OCI-LY7 (cell line): Measurements from ENCODE around the gene UFD1. TPM values are rescaled to one million over a fixed set of nuclear protein-coding genes. Genes with fewer than 3 reads are reported as not detected.

ENCODE experiments used
- BruUV-seq: library from RNA; stranded (reverse); fragments of 400-500 nt; replicated peaks from 2 replicates; lab custom pipeline; 2021; lab: Mats Ljungman, UMichigan
- CTCF ChIA-PET: fragments of 300-600 bp; sonication (Branson Sonifier 250); formaldehyde crosslinking; loops from one replicate; lab custom pipeline; 2022; ENCODE audit warnings: antibody characterized with exemption; ENCODE audit not compliant: unreplicated experiment; lab: Charles Lee
- POLR2A ChIA-PET: fragments of 300-600 bp; sonication (Branson Sonifier 250); formaldehyde crosslinking; loops from one replicate; lab custom pipeline; 2022; ENCODE audit warnings: antibody characterized with exemption; lab: Charles Lee
- DNase-seq: peaks from one replicate; pipeline ENCODE4 v3.0.0-alpha.2; 2015; ENCODE audit warnings: low spot score
- H2AFZ ChIP-seq: fragments of 200-600 bp; sonication (generic), shearing (Covaris generic); 2 replicates; pipeline ENCODE4 v1.6.1; 2014; ENCODE audit warnings: mild to moderate bottlenecking, antibody characterized with exemption, low read length, moderate library complexity
- H3K27ac ChIP-seq: fragments of 200-600 bp; sonication (generic); 2 replicates; pipeline ENCODE4 v1.5.1; 2014; ENCODE audit warnings: mixed run types, low read depth, mild to moderate bottlenecking, moderate library complexity, low read length, inconsistent platforms; ENCODE audit not compliant: poor library complexity, severe bottlenecking
- H3K36me3 ChIP-seq: fragments of 200-600 bp; sonication (generic); 2 replicates; pipeline ENCODE4 v1.6.1; 2014; ENCODE audit warnings: mild to moderate bottlenecking, antibody characterized with exemption, low read length, moderate library complexity, mixed read lengths; ENCODE audit not compliant: insufficient read depth
- H3K4me1 ChIP-seq: fragments of 200-600 bp; sonication (generic); 2 replicates; pipeline ENCODE4 v1.5.1; 2014; ENCODE audit warnings: mild to moderate bottlenecking, low read length; ENCODE audit not compliant: insufficient read depth, poor library complexity, severe bottlenecking
- H3K4me2 ChIP-seq: fragments of 200-600 bp; sonication (generic); 2 replicates; pipeline ENCODE4 v1.6.1; 2014; ENCODE audit warnings: mild to moderate bottlenecking, low read length
- H3K4me3 ChIP-seq: fragments of 200-600 bp; sonication (generic); 2 replicates; pipeline ENCODE4 v1.5.1; 2014; ENCODE audit warnings: mild to moderate bottlenecking, low read depth, low read length; ENCODE audit not compliant: poor library complexity, severe bottlenecking
- H3K79me2 ChIP-seq: fragments of 200-600 bp; sonication (generic); 2 replicates; pipeline ENCODE4 v1.6.1; 2016; ENCODE audit warnings: low read depth, mild to moderate bottlenecking, low read length, moderate library complexity, mixed read lengths; ENCODE audit not compliant: insufficient read depth
- H3K9me2 ChIP-seq: fragments of 200-600 bp; sonication (generic); 2 replicates; pipeline ENCODE4 v1.6.1; 2016; ENCODE audit warnings: mild to moderate bottlenecking, low read length, mixed read lengths; ENCODE audit not compliant: insufficient read depth
- H3K9me3 ChIP-seq: fragments of 200-600 bp; sonication (generic); 2 replicates; pipeline ENCODE4 v1.6.1; 2014; ENCODE audit warnings: mild to moderate bottlenecking, mixed run types, low read length, mixed read lengths
- H4K20me1 ChIP-seq: fragments of 200-600 bp; sonication (generic); 2 replicates; pipeline ENCODE4 v1.6.1; 2014; ENCODE audit warnings: mild to moderate bottlenecking, antibody characterized with exemption, low read length, moderate library complexity, mixed read lengths; ENCODE audit not compliant: insufficient read depth
- EZH2phosphoT487 ChIP-seq: fragments of 200-600 bp; sonication (generic); IDR thresholded peaks from 2 replicates; pipeline ENCODE4 v1.6.1; 2018; ENCODE audit warnings: low read depth, borderline replicate concordance, mild to moderate bottlenecking, mixed run types, antibody characterized with exemption, low read length, moderate library complexity, mixed read lengths
- intact Hi-C: fragments of 100-400 bp; cut with micrococcal nuclease; formaldehyde crosslinking; loops from one replicate; pipeline ENCODE4 v1.10.0; 2022; ENCODE audit not compliant: unreplicated experiment
- total RNA-seq, 2 experiments: library from RNA; depleted of rRNA in 1 of 2; stranded (reverse); fragments of >200 nt in 1 of 2; shearing (Covaris generic) in 1 of 2; gene quantifications; 2 replicates each; pipeline ENCODE4 v1.2.3, GENCODE V29; 2014 to 2022
- TF ChIP-seq, protein P1 (sequence below): fragments of 200-600 bp; sonication (generic); conservative IDR thresholded peaks from 2 replicates; pipeline ENCODE4 v1.5.1; 2014; ENCODE audit warnings: mild to moderate bottlenecking, antibody characterized with exemption, low read length, moderate library complexity, mixed read lengths

Gene UFD1
- total RNA-seq, 2 experiments from 2014 or later: 60.1 to 70.8 TPM

DNA sequence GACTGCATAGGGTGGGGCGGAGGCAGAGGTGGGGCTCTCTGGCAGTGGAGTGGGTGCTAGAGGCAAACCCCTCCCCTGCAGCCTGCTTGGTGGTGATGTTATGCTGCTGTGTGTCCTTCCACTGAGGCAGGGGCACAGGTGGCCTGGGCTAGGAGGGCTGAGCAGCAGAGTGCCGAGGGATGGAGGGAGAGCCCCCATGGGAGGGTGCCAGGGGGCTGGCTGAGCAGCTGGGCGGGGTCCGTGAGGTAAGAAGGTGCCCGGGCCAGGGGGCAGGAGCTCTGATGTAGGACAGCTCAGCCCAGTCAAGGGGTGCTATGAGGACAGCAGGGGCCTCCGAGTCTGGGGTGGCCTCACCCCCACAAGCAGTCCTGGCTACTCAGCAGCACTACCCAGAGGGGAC, 41.0 kb upstream of the UFD1 start:
- H3K36me3 ChIP-seq: peaks cover 58% of the 10 kb centered on the region
- H3K9me3 ChIP-seq: no peaks in the 10 kb centered on the region
- TF ChIP-seq, protein P1, sequence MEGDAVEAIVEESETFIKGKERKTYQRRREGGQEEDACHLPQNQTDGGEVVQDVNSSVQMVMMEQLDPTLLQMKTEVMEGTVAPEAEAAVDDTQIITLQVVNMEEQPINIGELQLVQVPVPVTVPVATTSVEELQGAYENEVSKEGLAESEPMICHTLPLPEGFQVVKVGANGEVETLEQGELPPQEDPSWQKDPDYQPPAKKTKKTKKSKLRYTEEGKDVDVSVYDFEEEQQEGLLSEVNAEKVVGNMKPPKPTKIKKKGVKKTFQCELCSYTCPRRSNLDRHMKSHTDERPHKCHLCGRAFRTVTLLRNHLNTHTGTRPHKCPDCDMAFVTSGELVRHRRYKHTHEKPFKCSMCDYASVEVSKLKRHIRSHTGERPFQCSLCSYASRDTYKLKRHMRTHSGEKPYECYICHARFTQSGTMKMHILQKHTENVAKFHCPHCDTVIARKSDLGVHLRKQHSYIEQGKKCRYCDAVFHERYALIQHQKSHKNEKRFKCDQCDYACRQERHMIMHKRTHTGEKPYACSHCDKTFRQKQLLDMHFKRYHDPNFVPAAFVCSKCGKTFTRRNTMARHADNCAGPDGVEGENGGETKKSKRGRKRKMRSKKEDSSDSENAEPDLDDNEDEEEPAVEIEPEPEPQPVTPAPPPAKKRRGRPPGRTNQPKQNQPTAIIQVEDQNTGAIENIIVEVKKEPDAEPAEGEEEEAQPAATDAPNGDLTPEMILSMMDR: no peak
- TF ChIP-seq EZH2phosphoT487: no peak
- ChIA-PET POLR2A (no interaction called here), CTCF (no interaction called here)
- H3K4me1 ChIP-seq: no peaks in the 10 kb centered on the region
- H4K20me1 ChIP-seq: no peaks in the 10 kb centered on the region
- no peak overlapping the region for H2AFZ ChIP-seq
- no peak overlapping the region for H3K4me2 ChIP-seq
- H3K27ac ChIP-seq: no peak overlapping the region
- H3K79me2 ChIP-seq: no peaks in the 10 kb centered on the region
- DNase-seq: no peak
- no TSS peak for BruUV-seq
- no peaks in the 10 kb centered on the region for H3K9me2 ChIP-seq
- H3K4me3 ChIP-seq: no peak overlapping the region
- intact Hi-C loops: no loop called here

DNA sequence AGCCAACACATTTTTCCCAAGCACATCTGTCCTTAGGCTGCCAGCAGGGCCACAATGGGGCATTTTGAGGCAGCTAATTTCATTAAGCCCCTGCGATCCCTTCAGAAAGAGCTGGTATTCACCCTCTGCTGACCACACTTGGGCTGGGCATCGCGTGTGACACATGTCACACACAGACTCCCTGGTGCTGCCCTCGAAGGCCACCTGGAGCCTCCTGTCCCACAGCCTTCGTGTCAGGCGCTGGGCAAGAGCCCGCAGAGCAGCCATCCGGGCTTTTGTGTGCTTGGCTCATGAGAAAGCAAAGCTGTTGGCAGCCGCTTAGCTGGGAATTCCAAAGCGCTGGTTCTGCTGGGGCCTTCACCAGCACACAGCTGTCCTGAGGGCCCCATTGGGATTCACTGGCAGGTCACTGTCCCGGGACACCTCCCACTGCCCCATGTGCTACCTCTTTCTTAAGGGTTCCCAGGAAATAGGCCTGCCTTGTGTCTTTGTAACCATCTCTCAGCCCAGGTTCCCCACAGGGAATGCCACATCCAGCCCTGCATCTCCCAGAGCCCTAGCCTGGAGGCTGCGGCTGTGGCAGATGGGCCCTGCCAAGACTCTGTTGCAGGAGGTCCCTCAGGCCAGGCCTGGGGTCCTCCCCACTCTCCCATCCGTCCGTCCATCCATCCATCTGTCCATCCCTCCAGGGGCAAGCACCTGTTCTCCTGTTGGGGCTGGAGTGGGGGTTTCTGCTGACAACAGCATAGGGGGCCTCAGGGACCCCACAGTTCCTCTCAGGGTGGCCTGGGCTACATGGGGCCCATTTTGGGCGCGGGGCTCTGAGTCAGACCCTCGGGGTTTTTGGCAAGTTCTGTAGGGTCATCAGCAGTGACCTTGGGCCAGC, 40.3 kb upstream of the UFD1 start:
- no peak overlapping the region for H3K4me3 ChIP-seq
- H3K4me2 ChIP-seq: no peak overlapping the region
- no peaks in the 10 kb centered on the region for H3K79me2 ChIP-seq
- CTCF ChIA-PET: no interaction called here
- H3K4me1 ChIP-seq: no peaks in the 10 kb centered on the region
- no peak for DNase-seq
- no peaks in the 10 kb centered on the region for H3K9me2 ChIP-seq
- H4K20me1 ChIP-seq: no peaks in the 10 kb centered on the region
- intact Hi-C loops: no loop called here
- no peak overlapping the region for H2AFZ ChIP-seq
- TF ChIP-seq EZH2phosphoT487: no peak
- TF ChIP-seq, protein P1: no peak
- H3K36me3 ChIP-seq: peaks cover 65% of the 10 kb centered on the region
- no TSS peak for BruUV-seq
- H3K9me3 ChIP-seq: no peaks in the 10 kb centered on the region
- POLR2A ChIA-PET: no interaction called here
- H3K27ac ChIP-seq: no peak overlapping the region

DNA sequence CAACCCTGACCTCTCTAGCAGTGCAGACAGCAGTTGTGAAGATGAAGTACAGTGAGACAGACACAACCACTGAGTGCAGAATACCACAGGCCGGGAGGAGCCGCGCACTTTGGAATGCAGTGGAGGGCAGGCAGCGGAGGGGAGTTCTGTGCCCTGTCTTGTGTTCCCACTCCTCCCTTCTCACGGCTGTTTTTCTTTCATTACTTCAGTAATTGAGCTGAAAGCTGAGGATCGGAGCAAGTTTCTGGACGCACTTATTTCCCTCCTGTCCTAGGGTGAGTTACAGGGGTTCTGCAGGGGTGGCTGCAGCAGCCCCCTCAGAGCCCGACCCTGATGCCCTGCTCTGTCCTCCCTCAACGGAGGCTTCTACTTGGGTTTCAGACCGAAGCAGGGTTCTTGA, 39.6 kb upstream of the UFD1 start:
- DNase-seq: no peak
- no TSS peak for BruUV-seq
- POLR2A ChIA-PET: no interaction called here
- no peaks in the 10 kb centered on the region for H3K9me2 ChIP-seq
- CTCF ChIA-PET: no interaction called here
- no peaks in the 10 kb centered on the region for H3K9me3 ChIP-seq
- H2AFZ ChIP-seq: no peak overlapping the region
- H3K27ac ChIP-seq: no peak overlapping the region
- no peaks in the 10 kb centered on the region for H4K20me1 ChIP-seq
- H3K4me3 ChIP-seq: no peak overlapping the region
- TF ChIP-seq EZH2phosphoT487: no peak
- TF ChIP-seq, protein P1: no peak
- no peaks in the 10 kb centered on the region for H3K4me1 ChIP-seq
- H3K79me2 ChIP-seq: no peaks in the 10 kb centered on the region
- H3K36me3 ChIP-seq: peaks cover 72% of the 10 kb centered on the region
- no peak overlapping the region for H3K4me2 ChIP-seq
- intact Hi-C loops: no loop called here
